Spinal cord (tissue), 10 donors: ENCODE measurements around the gene ASXL2. TPM values are rescaled to one million over a fixed set of nuclear protein-coding genes. Genes with fewer than 3 reads are reported as not detected.
A peak's percentile ranks its signal among the peaks of the same experiment; 100 is the strongest.

Experiments used
- DNase-seq, 6 donors: peaks; one replicate each; pipeline versions ENCODE4 v3.0.0 to v3.0.0-alpha.2; 2013 to 2015; ENCODE audit warnings: low spot score in 6 of 6, low read depth in 4 of 6
- H3K27ac ChIP-seq: one replicate; pipeline ENCODE4 v1.5.1; 2013; ENCODE audit warnings: low read depth, low read length, control low read depth
- H3K27me3 ChIP-seq: one replicate; pipeline ENCODE4 v1.6.1; 2013; ENCODE audit warnings: low read length; ENCODE audit not compliant: control insufficient read depth, insufficient read depth
- H3K36me3 ChIP-seq: one replicate; pipeline ENCODE4 v1.6.1; 2013; ENCODE audit warnings: low read length; ENCODE audit not compliant: control insufficient read depth, insufficient read depth
- H3K4me1 ChIP-seq: one replicate; pipeline ENCODE4 v1.6.1; 2013; ENCODE audit warnings: low read length; ENCODE audit not compliant: control insufficient read depth, insufficient read depth
- H3K4me3 ChIP-seq: one replicate; pipeline ENCODE4 v1.5.1; 2013; ENCODE audit warnings: low read depth, low read length, control low read depth
- H3K9me3 ChIP-seq: one replicate; pipeline ENCODE4 v1.6.1; 2013; ENCODE audit warnings: low read length; ENCODE audit not compliant: control insufficient read depth, insufficient read depth
- WGBS: methylation state at CpG from one replicate; pipeline ENCODE4 v1.1.5; 2013; ENCODE audit warnings: missing lambda C conversion rate; ENCODE audit not compliant: insufficient coverage; 5-methylcytosine and 5-hydroxymethylcytosine counted together
- polyA plus RNA-seq, 2 donors: library from polyadenylated mRNA; unstranded; fragments of 120-200 nt; gene quantifications; one replicate each; pipeline ENCODE4 v1.2.1, GENCODE V29; 2013; ENCODE audit not compliant: insufficient read length in 2 of 2
- total RNA-seq, 2 donors: library from RNA; depleted of rRNA in 1 of 2; stranded (reverse); fragments of 120-200 nt in 1 of 2; fragments of >200 nt in 1 of 2; gene quantifications; one replicate each; pipeline versions ENCODE4 v1.2.3 to v1.2.4, GENCODE V29; 2013 to 2014
- donor health status: healthy.

The ASXL2 gene
- total and polyA plus RNA-seq, 4 donors: 7.0 to 13.2 (median 11.2) TPM

GRCh38 chr2:25756536-25756935, 121.8 kb downstream of the ASXL2 start:
- no peak for DNase-seq
- no CpG with 5 or more reads among the region's 4 CpGs for WGBS
- Histone ChIP-seq H3K36me3 (peaks cover 7% of the 10 kb centered on the region), H3K4me3 (no peak overlapping the region), H3K27ac (no peak overlapping the region), H3K4me1 (no peaks in the 10 kb centered on the region), H3K9me3 (no peaks in the 10 kb centered on the region), H3K27me3 (no peaks in the 10 kb centered on the region)

- Histone ChIP-seq H3K4me1 (no peaks in the 10 kb centered on the region), H3K27ac (no peak overlapping the region), H3K4me3 (no peak overlapping the region), H3K9me3 (no peaks in the 10 kb centered on the region), H3K27me3 (no peaks in the 10 kb centered on the region), H3K36me3 (peaks cover 17% of the 10 kb centered on the region)
- 100% methylated on average over 2 of the region's 5 CpGs for WGBS
- DNase-seq: no peak
Observed at GRCh38 chr2:25749676-25750075, 128.6 kb downstream of the ASXL2 start.

- Histone ChIP-seq H3K27ac (no peak overlapping the region), H3K4me3 (no peak overlapping the region), H3K36me3 (peaks cover 27% of the 10 kb centered on the region), H3K9me3 (no peaks in the 10 kb centered on the region), H3K4me1 (no peaks in the 10 kb centered on the region), H3K27me3 (no peaks in the 10 kb centered on the region)
- 83% methylated on average over 7 of the region's 8 CpGs for WGBS
- DNase-seq: peak in 1 of 6 donors; percentile 6
Observed at GRCh38 chr2:25744055-25744454, 134.2 kb downstream of the ASXL2 start.

- WGBS: 75% methylated on average over 3 of the region's 5 CpGs
- Histone ChIP-seq H3K4me3 (no peak overlapping the region), H3K27me3 (no peaks in the 10 kb centered on the region), H3K36me3 (peaks cover 27% of the 10 kb centered on the region), H3K4me1 (no peaks in the 10 kb centered on the region), H3K9me3 (no peaks in the 10 kb centered on the region), H3K27ac (no peak overlapping the region)
- DNase-seq: no peak
Observed at GRCh38 chr2:25743132-25743830, 135.0 kb downstream of the ASXL2 start.

GRCh38 chr2:25742501-25742900, 135.8 kb downstream of the ASXL2 start:
- Histone ChIP-seq H3K27ac (no peak overlapping the region), H3K4me1 (no peaks in the 10 kb centered on the region), H3K27me3 (no peaks in the 10 kb centered on the region), H3K9me3 (no peaks in the 10 kb centered on the region), H3K4me3 (no peak overlapping the region), H3K36me3 (peaks cover 27% of the 10 kb centered on the region)
- DNase-seq: no peak
- 92% methylated on average over 1 of the region's 1 CpG for WGBS

GRCh38 chr2:25740810-25741381, 137.4 kb downstream of the ASXL2 start:
- Histone ChIP-seq H3K36me3 (peaks cover 27% of the 10 kb centered on the region), H3K4me3 (no peak overlapping the region), H3K27me3 (no peaks in the 10 kb centered on the region), H3K9me3 (no peaks in the 10 kb centered on the region), H3K27ac (no peak overlapping the region), H3K4me1 (no peaks in the 10 kb centered on the region)
- 20% methylated on average over 1 of the region's 6 CpGs for WGBS
- DNase-seq: peak in 2 of 6 donors; percentile 52 to 61

- Histone ChIP-seq H3K4me1 (no peaks in the 10 kb centered on the region), H3K27me3 (no peaks in the 10 kb centered on the region), H3K9me3 (no peaks in the 10 kb centered on the region), H3K27ac (no peak overlapping the region), H3K4me3 (no peak overlapping the region), H3K36me3 (peaks cover 18% of the 10 kb centered on the region)
- WGBS: no CpG with 5 or more reads among the region's 3 CpGs
- no peak for DNase-seq
Observed at GRCh38 chr2:25738383-25739343, 139.6 kb downstream of the ASXL2 start.

GRCh38 chr2:25736899-25737515, 141.3 kb downstream of the ASXL2 start:
- no peak overlapping the region for H3K4me3 ChIP-seq
- no peaks in the 10 kb centered on the region for H3K4me1 ChIP-seq
- DNase-seq: no peak
- H3K9me3 ChIP-seq: no peaks in the 10 kb centered on the region
- H3K27ac ChIP-seq: no peak overlapping the region
- no peaks in the 10 kb centered on the region for H3K27me3 ChIP-seq
- H3K36me3 ChIP-seq: peaks cover 3% of the 10 kb centered on the region
- WGBS: 79% methylated on average over 3 of the region's 6 CpGs

- Histone ChIP-seq H3K9me3 (no peaks in the 10 kb centered on the region), H3K36me3 (no peaks in the 10 kb centered on the region), H3K27ac (no peak overlapping the region), H3K4me1 (no peaks in the 10 kb centered on the region), H3K27me3 (no peaks in the 10 kb centered on the region), H3K4me3 (no peak overlapping the region)
- no peak for DNase-seq
- WGBS: no CpG with 5 or more reads among the region's 1 CpG
Observed at GRCh38 chr2:25735835-25736234, 142.5 kb downstream of the ASXL2 start.
